Neural cell (in vitro differentiated cells): Measurements from ENCODE around the gene GPRIN1. TPM values are rescaled to one million over a fixed set of nuclear protein-coding genes. Genes with fewer than 3 reads are reported as not detected.

Experiments
- H2AFZ ChIP-seq: fragments of 200-600, 300-800 bp; sonication (generic), shearing (Covaris generic); 2 replicates; pipeline ENCODE4 v1.6.0; 2014; ENCODE audit warnings: low read depth, mild to moderate bottlenecking, antibody characterized with exemption, low read length, moderate library complexity
- H3F3A ChIP-seq: fragments of 200-600 bp; shearing (Covaris generic); 2 replicates; pipeline ENCODE4 v1.6.1; 2016; ENCODE audit warnings: mild to moderate bottlenecking, moderate library complexity, mixed read lengths, antibody characterized with exemption, low read length; ENCODE audit not compliant: insufficient read depth, poor library complexity, severe bottlenecking
- H3K27ac ChIP-seq: fragments of 200-600, 300-800 bp; sonication (generic), shearing (Covaris generic); 2 replicates; pipeline ENCODE4 v1.5.1; 2014; ENCODE audit warnings: mild to moderate bottlenecking, low read length, moderate library complexity
- H3K27me3 ChIP-seq: fragments of 300-800, 200-600 bp; sonication (generic), shearing (Covaris generic); 2 replicates; pipeline ENCODE4 v1.6.0; 2014; ENCODE audit warnings: mild to moderate bottlenecking, low read depth, low read length, moderate library complexity; ENCODE audit not compliant: insufficient read depth
- H3K36me3 ChIP-seq: fragments of 300-800, 200-600 bp; sonication (generic), shearing (Covaris generic); 2 replicates; pipeline ENCODE4 v1.5.1; 2014; ENCODE audit warnings: mild to moderate bottlenecking, antibody characterized with exemption, low read length, moderate library complexity; ENCODE audit not compliant: insufficient read depth
- H3K4me2 ChIP-seq: fragments of 300-800, 200-600 bp; sonication (generic), shearing (Covaris generic); 2 replicates; pipeline ENCODE4 v1.6.0; 2014; ENCODE audit warnings: mild to moderate bottlenecking, low read length
- H3K4me3 ChIP-seq: fragments of 300-800, 200-600 bp; sonication (generic), shearing (Covaris generic); 2 replicates; pipeline ENCODE4 v1.5.1; 2014; ENCODE audit warnings: mild to moderate bottlenecking, low read length, moderate library complexity
- H3K79me2 ChIP-seq: fragments of 200-600 bp; shearing (Covaris generic); replicated peaks from 2 replicates; pipeline ENCODE4 v1.6.0; 2014; ENCODE audit warnings: mild to moderate bottlenecking, low read length, moderate library complexity; ENCODE audit not compliant: insufficient read depth
- H3K9ac ChIP-seq: fragments of 300-800, 200-600 bp; sonication (generic), shearing (Covaris generic); 2 replicates; pipeline ENCODE4 v1.6.1; 2016; ENCODE audit warnings: mild to moderate bottlenecking, low read length, mixed read lengths
- H3K9me2 ChIP-seq: fragments of 200-600 bp; shearing (Covaris generic); 2 replicates; pipeline ENCODE4 v1.6.1; 2016; ENCODE audit warnings: mild to moderate bottlenecking, low read length, mixed read lengths; ENCODE audit not compliant: insufficient read depth
- H3K9me3 ChIP-seq: fragments of 200-600, 300-800 bp; sonication (generic), shearing (Covaris generic); 2 replicates; pipeline ENCODE4 v1.6.1; 2016; ENCODE audit warnings: mild to moderate bottlenecking, mixed run types, low read length, moderate library complexity, mixed read lengths
- H4K20me1 ChIP-seq: fragments of 200-600 bp; shearing (Covaris generic); 2 replicates; pipeline ENCODE4 v1.6.1; 2016; ENCODE audit warnings: mild to moderate bottlenecking, mixed run types; ENCODE audit not compliant: insufficient read depth
- EP300 ChIP-seq: fragments of 450-650 bp; conservative IDR thresholded peaks from 2 replicates; pipeline ENCODE4 v1.6.1; 2014; ENCODE audit warnings: antibody characterized with exemption, mild to moderate bottlenecking, moderate library complexity; ENCODE audit not compliant: poor library complexity, severe bottlenecking
- EZH2 ChIP-seq: fragments of 200-600, 300-800 bp; shearing (Covaris generic), sonication (generic); IDR thresholded peaks from 2 replicates; pipeline ENCODE4 v1.6.1; 2014; ENCODE audit warnings: antibody characterized with exemption, low read length, borderline replicate concordance, mild to moderate bottlenecking; ENCODE audit not compliant: insufficient read depth, poor library complexity, severe bottlenecking
- MXI1 ChIP-seq: fragments of 450-650 bp; conservative IDR thresholded peaks from 2 replicates; pipeline ENCODE4 v1.6.1; 2014; ENCODE audit warnings: antibody characterized with exemption, mild to moderate bottlenecking; ENCODE audit not compliant: poor library complexity, severe bottlenecking
- POLR2AphosphoS5 ChIP-seq: IDR thresholded peaks from 2 replicates; pipeline ENCODE4 v1.6.1; 2012
- RAD21 ChIP-seq: fragments of 450-650 bp; conservative IDR thresholded peaks from 2 replicates; pipeline ENCODE4 v1.6.1; 2014; ENCODE audit warnings: antibody characterized with exemption, mild to moderate bottlenecking, moderate library complexity
- REST ChIP-seq: IDR thresholded peaks from 2 replicates; pipeline ENCODE4 v1.6.1; 2012; ENCODE audit warnings: borderline replicate concordance
- SMC3 ChIP-seq: fragments of 450-650 bp; conservative IDR thresholded peaks from 2 replicates; pipeline ENCODE4 v1.6.1; 2014; ENCODE audit warnings: antibody characterized with exemption, mild to moderate bottlenecking, moderate library complexity; ENCODE audit not compliant: poor library complexity
- TAF1 ChIP-seq: IDR thresholded peaks from 2 replicates; pipeline ENCODE4 v1.6.1; 2012; ENCODE audit warnings: low read depth
- polyA plus RNA-seq: library from polyadenylated mRNA; depleted of rRNA; stranded (reverse); fragments of >200 nt; gene quantifications from 2 replicates; pipeline ENCODE4 v1.2.3, GENCODE V29; 2014
- TF ChIP-seq, protein P1 (sequence below): fragments of 450-650 bp; IDR thresholded peaks from 2 replicates; pipeline ENCODE4 v1.5.1; 2014; ENCODE audit warnings: antibody characterized with exemption, mild to moderate bottlenecking, moderate library complexity; ENCODE audit not compliant: poor library complexity, severe bottlenecking

GPRIN1 gene
- polyA plus RNA-seq, 1 donor from 2014 or later, result 32.3 TPM

GRCh38 chr5:176637556-176637955, 27.6 kb upstream of the GPRIN1 start:
- H3K9ac ChIP-seq, result no peak overlapping the region
- no peaks in the 10 kb centered on the region for H3F3A ChIP-seq
- no peaks in the 10 kb centered on the region for H3K79me2 ChIP-seq
- H2AFZ ChIP-seq, result no peak overlapping the region
- H3K9me3 ChIP-seq, result no peaks in the 10 kb centered on the region
- H3K9me2 ChIP-seq, result no peaks in the 10 kb centered on the region
- no peak overlapping the region for H3K4me2 ChIP-seq
- TF ChIP-seq TAF1, result no peak
- no peak for TF ChIP-seq MXI1
- no peak for TF ChIP-seq EZH2
- TF ChIP-seq REST, result no peak
- TF ChIP-seq EP300, result no peak
- no peak for TF ChIP-seq RAD21
- TF ChIP-seq POLR2AphosphoS5, result no peak
- TF ChIP-seq, protein P1, sequence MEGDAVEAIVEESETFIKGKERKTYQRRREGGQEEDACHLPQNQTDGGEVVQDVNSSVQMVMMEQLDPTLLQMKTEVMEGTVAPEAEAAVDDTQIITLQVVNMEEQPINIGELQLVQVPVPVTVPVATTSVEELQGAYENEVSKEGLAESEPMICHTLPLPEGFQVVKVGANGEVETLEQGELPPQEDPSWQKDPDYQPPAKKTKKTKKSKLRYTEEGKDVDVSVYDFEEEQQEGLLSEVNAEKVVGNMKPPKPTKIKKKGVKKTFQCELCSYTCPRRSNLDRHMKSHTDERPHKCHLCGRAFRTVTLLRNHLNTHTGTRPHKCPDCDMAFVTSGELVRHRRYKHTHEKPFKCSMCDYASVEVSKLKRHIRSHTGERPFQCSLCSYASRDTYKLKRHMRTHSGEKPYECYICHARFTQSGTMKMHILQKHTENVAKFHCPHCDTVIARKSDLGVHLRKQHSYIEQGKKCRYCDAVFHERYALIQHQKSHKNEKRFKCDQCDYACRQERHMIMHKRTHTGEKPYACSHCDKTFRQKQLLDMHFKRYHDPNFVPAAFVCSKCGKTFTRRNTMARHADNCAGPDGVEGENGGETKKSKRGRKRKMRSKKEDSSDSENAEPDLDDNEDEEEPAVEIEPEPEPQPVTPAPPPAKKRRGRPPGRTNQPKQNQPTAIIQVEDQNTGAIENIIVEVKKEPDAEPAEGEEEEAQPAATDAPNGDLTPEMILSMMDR, result no peak
- no peak for TF ChIP-seq SMC3
- no peak overlapping the region for H3K4me3 ChIP-seq
- no peak overlapping the region for H3K27ac ChIP-seq
- H3K36me3 ChIP-seq, result no peaks in the 10 kb centered on the region
- peaks cover 5% of the 10 kb centered on the region for H3K27me3 ChIP-seq
- no peaks in the 10 kb centered on the region for H4K20me1 ChIP-seq

DNA sequence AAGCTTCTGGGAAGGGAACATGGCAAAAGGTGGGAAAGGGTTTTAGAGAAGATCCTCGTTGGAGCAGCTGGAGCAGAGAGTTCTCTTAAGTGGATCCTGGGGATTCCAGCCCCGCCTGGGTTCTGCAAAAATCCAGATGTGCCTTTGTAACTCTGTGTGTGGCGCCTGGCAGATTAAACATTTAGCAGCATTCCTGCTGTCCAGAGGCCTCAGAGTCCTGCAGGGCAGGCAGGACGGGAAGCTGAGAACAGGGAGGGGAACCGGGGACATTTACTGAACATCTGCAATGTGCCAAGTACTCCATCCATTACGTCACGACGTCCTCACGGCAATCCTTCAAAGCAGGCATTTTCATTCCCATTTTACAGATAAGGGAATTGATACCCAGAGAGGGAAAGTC, 26.5 kb upstream of the GPRIN1 start:
- Histone ChIP-seq H3K36me3 (no peaks in the 10 kb centered on the region), H3F3A (no peaks in the 10 kb centered on the region), H3K9me2 (no peaks in the 10 kb centered on the region), H2AFZ (no peak overlapping the region), H3K9me3 (no peaks in the 10 kb centered on the region), H3K9ac (no peak overlapping the region), H3K27me3 (peaks cover 12% of the 10 kb centered on the region), H4K20me1 (no peaks in the 10 kb centered on the region), H3K79me2 (no peaks in the 10 kb centered on the region), H3K4me2 (no peak overlapping the region), H3K4me3 (no peak overlapping the region), H3K27ac (no peak overlapping the region)
- no peak for TF ChIP-seq MXI1
- no peak for TF ChIP-seq EP300
- no peak for TF ChIP-seq POLR2AphosphoS5
- TF ChIP-seq TAF1, result no peak

- Histone ChIP-seq H3F3A (no peaks in the 10 kb centered on the region), H3K4me2 (no peak overlapping the region), H3K9me3 (no peaks in the 10 kb centered on the region), H3K27me3 (peaks cover 39% of the 10 kb centered on the region), H3K4me3 (no peak overlapping the region), H2AFZ (no peak overlapping the region), H3K79me2 (no peaks in the 10 kb centered on the region), H3K9me2 (no peaks in the 10 kb centered on the region), H4K20me1 (no peaks in the 10 kb centered on the region), H3K36me3 (no peaks in the 10 kb centered on the region), H3K9ac (no peak overlapping the region), H3K27ac (no peak overlapping the region)
- TF ChIP-seq POLR2AphosphoS5, result no peak
- TF ChIP-seq REST, result no peak
- no peak for TF ChIP-seq TAF1
- TF ChIP-seq RAD21, result no peak
- no peak for TF ChIP-seq MXI1
- TF ChIP-seq SMC3, result no peak
- TF ChIP-seq, protein P1, result no peak
- no peak for TF ChIP-seq EP300
- no peak for TF ChIP-seq EZH2
These were observed 23.6 kb upstream of the GPRIN1 start for GRCh38 chr5:176633598-176633997.
